HCT116 (cell line): ENCODE measurements around the gene CPB1. TPM values are rescaled to one million over a fixed set of nuclear protein-coding genes. Genes with fewer than 3 reads are reported as not detected.

Experiments used
- ATAC-seq: fragments of 200-7000 bp; cut with Tn5 transposase; 2 replicates; pipeline ENCODE4 v1.9.1; 2020; ENCODE audit warnings: mild to moderate bottlenecking, moderate library complexity
- BruUV-seq: library from RNA; stranded (reverse); fragments of 400-500 nt; replicated peaks from 2 replicates; lab custom pipeline; 2021; lab: Mats Ljungman, UMichigan
- CTCF ChIA-PET: fragments of 300-600 bp; sonication (Branson Sonifier 250); formaldehyde crosslinking; loops from one replicate; lab custom pipeline; 2021; ENCODE audit warnings: antibody characterized with exemption; lab: Charles Lee
- POLR2A ChIA-PET: fragments of 300-600, 350-600 bp; sonication (Branson Sonifier 250); formaldehyde crosslinking; loops from one replicate; lab custom pipeline; 2021; ENCODE audit warnings: antibody characterized with exemption; lab: Charles Lee
- RAD21 ChIA-PET, 2 experiments: fragments of 300-600 bp; sonication (Branson Sonifier 250); formaldehyde crosslinking; loops; one replicate each; lab custom pipeline; 2023; ENCODE audit warnings: low total read pairs in 2 of 2; ENCODE audit not compliant: uncharacterized antibody in 2 of 2, unreplicated experiment in 2 of 2, low non-redundant PET in 1 of 2; lab: Charles Lee
- DNase-seq: peaks from one replicate; pipeline ENCODE4 v3.0.0-alpha.2; 2010; ENCODE audit warnings: low read depth, low spot score
- H2AFZ ChIP-seq: fragments of 200-600 bp; shearing (Covaris generic), sonication (generic); 2 replicates; pipeline ENCODE4 v1.6.1; 2017; ENCODE audit warnings: low read depth, mixed run types, mixed read lengths, antibody characterized with exemption, low read length; ENCODE audit not compliant: poor library complexity, severe bottlenecking
- H3K27ac ChIP-seq: 2 replicates; pipeline ENCODE4 v1.5.1; 2012; ENCODE audit warnings: low read depth, low read length
- H3K27me3 ChIP-seq: fragments of 200-600 bp; sonication (generic); 2 replicates; pipeline ENCODE4 v1.6.1; 2016; ENCODE audit warnings: mixed run types, low read length, mixed read lengths; ENCODE audit not compliant: insufficient read depth
- H3K36me3 ChIP-seq, 2 experiments: fragments of 200-500 bp in 1 of 2; fragments of 200-600 bp in 1 of 2; sonication (Bioruptor generic) in 1 of 2; sonication (generic) in 1 of 2; 2 replicates each; pipeline versions ENCODE4 v1.5.1 to v1.6.1; 2014 to 2016; ENCODE audit warnings: low read length in 2 of 2, inconsistent platforms in 1 of 2, mixed read lengths in 1 of 2, mixed run types in 1 of 2; ENCODE audit not compliant: insufficient read depth in 2 of 2, control insufficient read depth in 1 of 2
- H3K4me1 ChIP-seq, 2 experiments: fragments of 200-600 bp in 1 of 2; sonication (generic) in 1 of 2; 2 replicates each; pipeline versions ENCODE4 v1.5.1 to v1.6.1; 2012 to 2017; ENCODE audit warnings: low read length in 2 of 2, inconsistent platforms in 1 of 2, mild to moderate bottlenecking in 1 of 2, mixed read lengths in 1 of 2, mixed run types in 1 of 2, moderate library complexity in 1 of 2; ENCODE audit not compliant: insufficient read depth in 2 of 2, control insufficient read depth in 1 of 2
- H3K4me2 ChIP-seq: fragments of 200-600 bp; sonication (generic); 2 replicates; pipeline ENCODE4 v1.6.1; 2017; ENCODE audit warnings: mixed run types, low read length, mixed read lengths
- H3K4me3 ChIP-seq, 2 experiments: fragments of 200-600 bp in 1 of 2; sonication (generic) in 1 of 2; replicated peaks in 1 of 2; 2 replicates each; pipeline ENCODE4 v1.5.1; 2011 to 2016; ENCODE audit warnings: low read length in 2 of 2, control low read depth in 1 of 2, low read depth in 1 of 2, mild to moderate bottlenecking in 1 of 2, mixed read lengths in 1 of 2, mixed run types in 1 of 2
- H3K79me2 ChIP-seq: fragments of 200-600 bp; sonication (generic); 2 replicates; pipeline ENCODE4 v1.6.1; 2017; ENCODE audit warnings: mild to moderate bottlenecking, mixed run types, low read length, moderate library complexity, mixed read lengths; ENCODE audit not compliant: insufficient read depth
- H3K9ac ChIP-seq: fragments of 200-600 bp; sonication (generic); 2 replicates; pipeline ENCODE4 v1.6.1; 2016; ENCODE audit warnings: low read length, mixed read lengths
- H3K9me2 ChIP-seq: fragments of 200-600 bp; sonication (generic), shearing (Covaris generic); 2 replicates; pipeline ENCODE4 v1.6.1; 2017; ENCODE audit warnings: mixed run types, mild to moderate bottlenecking, moderate library complexity; ENCODE audit not compliant: insufficient read depth
- H3K9me3 ChIP-seq, 2 experiments: fragments of 200-500 bp in 1 of 2; fragments of 200-600 bp in 1 of 2; sonication (Bioruptor generic) in 1 of 2; sonication (generic) in 1 of 2; 2 replicates each; pipeline ENCODE4 v1.6.1; 2014 to 2017; ENCODE audit warnings: low read length in 2 of 2, mixed read lengths in 2 of 2, inconsistent platforms in 1 of 2, low read depth in 1 of 2, mild to moderate bottlenecking in 1 of 2, mixed run types in 1 of 2, moderate library complexity in 1 of 2; ENCODE audit not compliant: control insufficient read depth in 1 of 2, insufficient read depth in 1 of 2
- H4K20me1 ChIP-seq: fragments of 200-600 bp; sonication (generic), shearing (Covaris generic); 2 replicates; pipeline ENCODE4 v1.6.1; 2017; ENCODE audit warnings: mixed run types, mild to moderate bottlenecking, moderate library complexity; ENCODE audit not compliant: insufficient read depth
- CBX3 ChIP-seq: IDR thresholded peaks from 2 replicates; pipeline ENCODE4 v1.6.1; 2012; ENCODE audit warnings: low read depth
- EGR1 ChIP-seq: IDR thresholded peaks from 2 replicates; pipeline ENCODE4 v1.6.1; 2012; ENCODE audit warnings: low read depth
- ELF1 ChIP-seq: IDR thresholded peaks from 2 replicates; pipeline ENCODE4 v1.6.1; 2012; ENCODE audit warnings: low read depth, borderline replicate concordance
- MAX ChIP-seq: IDR thresholded peaks from 2 replicates; pipeline ENCODE4 v1.6.1; 2012
- POLR2A ChIP-seq: IDR thresholded peaks from 2 replicates; pipeline ENCODE4 v1.7.0; 2011; ENCODE audit warnings: borderline replicate concordance; ENCODE audit not compliant: insufficient read depth, insufficient read length; ENCODE audit errors: extremely low read depth
- RAD21 ChIP-seq: IDR thresholded peaks from 2 replicates; pipeline ENCODE4 v1.6.1; 2012; ENCODE audit warnings: low read depth, mild to moderate bottlenecking
- SIN3A ChIP-seq: IDR thresholded peaks from 2 replicates; pipeline ENCODE4 v1.6.1; 2012; ENCODE audit warnings: low read depth
- SP1 ChIP-seq: IDR thresholded peaks from 2 replicates; pipeline ENCODE4 v1.6.1; 2012; ENCODE audit warnings: low read depth
- SRF ChIP-seq: IDR thresholded peaks from 2 replicates; pipeline ENCODE4 v1.6.1; 2012; ENCODE audit warnings: low read depth
- TCF7L2 ChIP-seq: IDR thresholded peaks from 2 replicates; pipeline ENCODE4 v1.7.0; 2011; ENCODE audit warnings: borderline replicate concordance, inconsistent platforms; ENCODE audit not compliant: insufficient read depth, insufficient read length; ENCODE audit errors: extremely low read depth
- YY1 ChIP-seq: IDR thresholded peaks from 2 replicates; pipeline ENCODE4 v1.6.1; 2011; ENCODE audit warnings: low read length, low read depth, moderate library complexity, mild to moderate bottlenecking; ENCODE audit not compliant: insufficient replicate concordance; ENCODE audit errors: extremely low read depth
- intact Hi-C: fragments of 100-400 bp; cut with micrococcal nuclease; formaldehyde crosslinking; loops from 2 replicates; pipeline ENCODE4 v1.10.0; 2022
- total RNA-seq: library from RNA; stranded (reverse); gene quantifications from one replicate; pipeline ENCODE4 v1.2.1, GENCODE V29; 2021; ENCODE audit not compliant: unreplicated experiment
- TF ChIP-seq, protein P1 (sequence below), 3 experiments: fragments of 200-600 bp in 1 of 3; sonication (generic) in 1 of 3; IDR thresholded peaks in 2 of 3; conservative IDR thresholded peaks in 1 of 3; 2 replicates each; pipeline ENCODE4 v1.5.1; 2012 to 2017; ENCODE audit warnings: low read depth in 2 of 3, low read length in 2 of 3, antibody characterized with exemption in 1 of 3, borderline replicate concordance in 1 of 3, control low read depth in 1 of 3, mild to moderate bottlenecking in 1 of 3, mixed read lengths in 1 of 3, mixed run types in 1 of 3, moderate library complexity in 1 of 3; ENCODE audit not compliant: insufficient read depth in 1 of 3
- TF ChIP-seq, protein P2 (sequence below): IDR thresholded peaks from 2 replicates; pipeline ENCODE4 v1.6.1; 2012

Gene CPB1
- total RNA-seq, 1 experiment from 2014 or later = 6.2 TPM

DNA sequence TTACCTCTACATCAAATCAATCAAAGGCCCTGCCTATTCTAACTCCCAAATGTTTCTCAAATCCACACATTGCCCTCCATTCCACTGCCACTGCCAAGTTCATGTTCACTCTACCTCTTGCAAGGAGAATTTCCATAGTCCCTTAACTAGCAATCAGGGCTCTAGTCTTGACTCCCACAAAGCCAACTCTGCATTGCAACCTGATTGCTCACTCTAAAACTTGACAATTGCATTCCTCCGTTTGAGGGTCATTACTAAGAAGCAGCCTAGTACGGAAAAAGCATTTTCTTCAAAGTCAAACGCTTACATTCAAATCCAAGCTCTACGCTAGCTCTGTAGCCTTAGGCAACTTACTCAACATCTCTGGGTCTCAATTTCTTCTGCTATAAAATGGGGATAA, 38.6 kb downstream of the CPB1 start:
- H3K27ac ChIP-seq = no peak overlapping the region
- H3K36me3 ChIP-seq = no peaks in the 10 kb centered on the region
- H3K4me1 ChIP-seq = no peaks in the 10 kb centered on the region
- H2AFZ ChIP-seq = no peak overlapping the region
- TF ChIP-seq CBX3 (no peak), SIN3A (no peak), EGR1 (no peak), RAD21 (no peak), ELF1 (no peak), TCF7L2 (no peak), POLR2A (no peak), SRF (no peak), MAX (no peak), SP1 (no peak), YY1 (no peak)
- TF ChIP-seq, protein P1, sequence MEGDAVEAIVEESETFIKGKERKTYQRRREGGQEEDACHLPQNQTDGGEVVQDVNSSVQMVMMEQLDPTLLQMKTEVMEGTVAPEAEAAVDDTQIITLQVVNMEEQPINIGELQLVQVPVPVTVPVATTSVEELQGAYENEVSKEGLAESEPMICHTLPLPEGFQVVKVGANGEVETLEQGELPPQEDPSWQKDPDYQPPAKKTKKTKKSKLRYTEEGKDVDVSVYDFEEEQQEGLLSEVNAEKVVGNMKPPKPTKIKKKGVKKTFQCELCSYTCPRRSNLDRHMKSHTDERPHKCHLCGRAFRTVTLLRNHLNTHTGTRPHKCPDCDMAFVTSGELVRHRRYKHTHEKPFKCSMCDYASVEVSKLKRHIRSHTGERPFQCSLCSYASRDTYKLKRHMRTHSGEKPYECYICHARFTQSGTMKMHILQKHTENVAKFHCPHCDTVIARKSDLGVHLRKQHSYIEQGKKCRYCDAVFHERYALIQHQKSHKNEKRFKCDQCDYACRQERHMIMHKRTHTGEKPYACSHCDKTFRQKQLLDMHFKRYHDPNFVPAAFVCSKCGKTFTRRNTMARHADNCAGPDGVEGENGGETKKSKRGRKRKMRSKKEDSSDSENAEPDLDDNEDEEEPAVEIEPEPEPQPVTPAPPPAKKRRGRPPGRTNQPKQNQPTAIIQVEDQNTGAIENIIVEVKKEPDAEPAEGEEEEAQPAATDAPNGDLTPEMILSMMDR (IDR thresholded peaks at IDR 0.05 in 2 of 3, conservative IDR thresholded peaks at IDR 0.05 in 1 of 3; ENCODE audit: borderline replicate concordance in 1 of 3, insufficient read depth in 1 of 3, low read depth in 2 of 3, low read length in 2 of 3) = no peak
- TF ChIP-seq, protein P2, sequence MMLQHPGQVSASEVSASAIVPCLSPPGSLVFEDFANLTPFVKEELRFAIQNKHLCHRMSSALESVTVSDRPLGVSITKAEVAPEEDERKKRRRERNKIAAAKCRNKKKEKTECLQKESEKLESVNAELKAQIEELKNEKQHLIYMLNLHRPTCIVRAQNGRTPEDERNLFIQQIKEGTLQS = no peak
- TF ChIP-seq, all 23 proteins: peak for 0
- no peak for ATAC-seq
- no peak overlapping the region for H3K4me3 ChIP-seq
- H3K9ac ChIP-seq = no peak overlapping the region
- no peaks in the 10 kb centered on the region for H3K9me3 ChIP-seq
- ChIA-PET RAD21 (no interaction called here), CTCF (interaction anchor here (0.9 kb wide), 1 partner anchor 77 kb away, joined by 3 read pairs; no protein-coding TSS in a partner anchor), POLR2A (no interaction called here)
- no peaks in the 10 kb centered on the region for H3K79me2 ChIP-seq
- H3K27me3 ChIP-seq = no peaks in the 10 kb centered on the region
- H3K4me2 ChIP-seq = no peak overlapping the region
- H4K20me1 ChIP-seq = no peaks in the 10 kb centered on the region
- H3K9me2 ChIP-seq = no peaks in the 10 kb centered on the region
- intact Hi-C loops = no loop called here
- DNase-seq = no peak
- BruUV-seq = no TSS peak
